Epithelial cell of proximal tubule (primary cell): ENCODE data around the gene PPFIBP2. TPM values are rescaled to one million over a fixed set of nuclear protein-coding genes. Genes with fewer than 3 reads are reported as not detected.

Source experiments
- DNase-seq: peaks from one replicate; pipeline ENCODE4 v3.0.0-alpha.2; 2011; ENCODE audit warnings: low read depth
- H3K4me3 ChIP-seq: 2 replicates; pipeline ENCODE4 v1.5.1; 2011; ENCODE audit warnings: low read depth, mild to moderate bottlenecking, low read length
- total RNA-seq: library from RNA; depleted of rRNA; stranded (reverse); fragments of >200 nt; gene quantifications from 2 replicates; pipeline ENCODE4 v1.2.3, GENCODE V29; 2015
- TF ChIP-seq, protein P1 (sequence below): conservative IDR thresholded peaks from 2 replicates; pipeline ENCODE4 v1.5.1; 2012; ENCODE audit warnings: low read depth, mild to moderate bottlenecking, low read length

The PPFIBP2 gene
- total RNA-seq, 1 donor from 2014 or later = 1.7 TPM

DNA sequence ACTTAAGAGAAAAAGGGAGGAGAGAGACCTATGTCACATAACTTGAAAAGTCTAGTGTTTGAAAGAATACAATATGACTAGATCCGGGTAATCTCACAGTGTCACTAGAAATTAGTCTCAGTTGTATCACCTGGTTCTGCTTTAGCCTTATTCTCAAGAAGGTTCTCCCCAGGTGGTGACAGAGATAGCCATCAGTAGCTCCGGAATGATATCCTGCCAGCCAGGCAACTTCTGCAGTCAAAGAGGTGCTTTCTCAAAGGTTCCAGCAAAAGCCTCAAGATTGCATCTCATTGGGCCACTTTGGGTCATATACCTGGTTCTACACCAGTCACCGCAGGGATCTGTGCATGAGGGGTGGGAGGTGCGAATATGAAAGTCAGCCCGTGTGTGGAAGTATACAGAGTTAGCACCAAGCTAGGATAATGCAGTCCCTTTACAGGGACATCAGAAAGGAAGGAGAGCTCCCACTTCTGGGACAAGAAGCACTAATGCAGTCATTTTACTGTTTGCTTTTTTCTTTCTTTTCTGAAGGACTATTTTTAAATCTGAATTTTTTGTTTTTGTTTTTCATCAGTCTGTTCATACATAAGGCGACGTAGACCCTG lies 98.4 kb downstream of the PPFIBP2 start:
- H3K4me3 ChIP-seq = no peak overlapping the region
- no peak for DNase-seq
- TF ChIP-seq, protein P1, sequence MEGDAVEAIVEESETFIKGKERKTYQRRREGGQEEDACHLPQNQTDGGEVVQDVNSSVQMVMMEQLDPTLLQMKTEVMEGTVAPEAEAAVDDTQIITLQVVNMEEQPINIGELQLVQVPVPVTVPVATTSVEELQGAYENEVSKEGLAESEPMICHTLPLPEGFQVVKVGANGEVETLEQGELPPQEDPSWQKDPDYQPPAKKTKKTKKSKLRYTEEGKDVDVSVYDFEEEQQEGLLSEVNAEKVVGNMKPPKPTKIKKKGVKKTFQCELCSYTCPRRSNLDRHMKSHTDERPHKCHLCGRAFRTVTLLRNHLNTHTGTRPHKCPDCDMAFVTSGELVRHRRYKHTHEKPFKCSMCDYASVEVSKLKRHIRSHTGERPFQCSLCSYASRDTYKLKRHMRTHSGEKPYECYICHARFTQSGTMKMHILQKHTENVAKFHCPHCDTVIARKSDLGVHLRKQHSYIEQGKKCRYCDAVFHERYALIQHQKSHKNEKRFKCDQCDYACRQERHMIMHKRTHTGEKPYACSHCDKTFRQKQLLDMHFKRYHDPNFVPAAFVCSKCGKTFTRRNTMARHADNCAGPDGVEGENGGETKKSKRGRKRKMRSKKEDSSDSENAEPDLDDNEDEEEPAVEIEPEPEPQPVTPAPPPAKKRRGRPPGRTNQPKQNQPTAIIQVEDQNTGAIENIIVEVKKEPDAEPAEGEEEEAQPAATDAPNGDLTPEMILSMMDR = no peak

DNA sequence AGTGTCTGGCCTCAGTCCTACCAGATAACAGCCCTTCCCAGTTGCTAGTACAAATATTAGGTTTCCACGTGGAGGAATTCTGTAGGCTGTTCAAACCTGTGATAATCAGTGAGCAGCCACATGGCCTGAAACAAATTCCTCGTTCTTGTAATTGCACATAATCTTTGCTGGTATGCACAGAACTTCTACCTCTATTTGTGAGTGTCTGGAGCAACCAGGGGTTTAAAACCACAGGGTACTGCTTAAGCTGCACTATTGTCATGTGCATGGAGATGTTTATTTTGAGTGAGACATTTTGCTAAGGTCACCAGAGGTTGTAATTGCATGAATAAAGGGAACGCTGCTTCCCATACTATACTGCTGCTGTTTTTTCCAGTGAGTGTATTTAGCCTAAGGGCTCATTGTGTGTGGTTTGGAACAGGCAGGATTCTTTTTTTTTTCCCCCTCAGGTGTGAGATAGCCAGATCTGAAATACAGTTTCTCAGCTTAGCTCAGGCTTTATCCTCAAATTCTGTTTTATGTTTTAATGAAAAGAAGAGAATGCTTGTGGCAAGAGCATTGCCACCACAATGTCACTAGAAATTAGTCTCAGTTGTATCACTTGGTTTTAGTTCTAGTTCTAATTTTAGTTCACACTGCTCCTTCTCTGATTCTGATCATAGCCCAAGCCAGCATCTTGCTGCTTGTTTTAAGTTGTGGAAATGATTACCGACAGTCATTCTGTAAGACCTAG lies 99.0 kb downstream of the PPFIBP2 start:
- no peak overlapping the region for H3K4me3 ChIP-seq
- TF ChIP-seq, protein P1 = no peak
- DNase-seq = no peak

DNA sequence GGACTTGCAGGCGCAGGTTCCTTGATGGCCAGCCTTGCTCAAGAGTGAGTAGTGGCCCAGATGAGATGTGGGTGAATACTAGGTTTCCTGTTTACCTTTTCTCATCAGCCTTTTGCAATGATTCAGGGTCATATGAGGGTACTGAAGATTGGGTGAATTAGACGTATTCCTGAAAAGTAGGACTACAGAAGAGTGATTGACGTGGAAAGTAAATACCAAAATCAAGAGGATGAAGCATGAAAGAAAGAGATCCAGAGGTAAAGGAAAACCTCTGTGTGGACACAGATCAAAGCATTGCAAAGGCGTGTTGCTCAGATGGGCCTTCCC lies 99.6 kb downstream of the PPFIBP2 start:
- DNase-seq = no peak
- no peak overlapping the region for H3K4me3 ChIP-seq
- TF ChIP-seq, protein P1 = no peak

- no peak for DNase-seq
- no peak overlapping the region for H3K4me3 ChIP-seq
- TF ChIP-seq, protein P1 = no peak
Observed at GRCh38 chr11:7614656-7615055, 100.9 kb downstream of the PPFIBP2 start.

GRCh38 chr11:7617032-7617431 lies 103.2 kb downstream of the PPFIBP2 start:
- no peak overlapping the region for H3K4me3 ChIP-seq
- TF ChIP-seq, protein P1 = no peak
- DNase-seq = no peak

GRCh38 chr11:7619322-7619721 lies 105.5 kb downstream of the PPFIBP2 start:
- TF ChIP-seq, protein P1 = no peak
- DNase-seq = no peak
- no peak overlapping the region for H3K4me3 ChIP-seq

DNA sequence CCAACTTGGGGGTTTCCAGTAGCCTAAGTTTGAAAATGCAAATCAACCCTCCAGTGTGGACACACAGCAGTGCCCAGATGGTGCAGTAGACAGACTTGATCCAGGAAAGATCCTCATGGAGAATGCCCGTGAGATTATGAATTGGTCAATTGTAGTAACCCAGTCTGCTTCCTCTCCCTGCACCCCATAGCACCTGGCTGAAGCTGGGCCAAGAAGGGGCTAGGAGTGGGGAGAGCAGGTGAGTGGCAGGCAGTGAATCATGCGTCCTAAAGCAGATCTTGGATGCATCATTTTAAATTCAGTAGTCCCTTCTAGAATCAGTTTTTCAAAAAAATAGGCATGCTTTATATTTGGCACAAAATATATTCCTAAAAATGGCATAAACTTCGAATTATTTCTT lies 107.3 kb downstream of the PPFIBP2 start:
- TF ChIP-seq, protein P1 = no peak
- no peak overlapping the region for H3K4me3 ChIP-seq
- DNase-seq = no peak
